GM10266 (cell line): ENCODE results near the gene RNF207.

Experiments
- DNase-seq: peaks from one replicate; pipeline ENCODE4 v3.0.0; 2012; ENCODE audit errors: extremely low spot score
- CTCF ChIP-seq: IDR thresholded peaks from 2 replicates; pipeline ENCODE4 v1.5.1; 2012; ENCODE audit warnings: mild to moderate bottlenecking, low read depth; ENCODE audit not compliant: control insufficient read depth, insufficient read depth; ENCODE audit errors: missing control alignments

The RNF207 gene

GRCh38 chr1:6221210-6221784 lies 15.4 kb downstream of the RNF207 start:
- TF ChIP-seq CTCF, result no peak
- DNase-seq, result no peak

- DNase-seq, result no peak
- TF ChIP-seq CTCF, result no peak
These were observed 16.7 kb downstream of the RNF207 start for GRCh38 chr1:6222636-6223035.

GRCh38 chr1:6223617-6224016 lies 17.7 kb downstream of the RNF207 start:
- TF ChIP-seq CTCF, result no peak

GRCh38 chr1:6224718-6225117 lies 18.8 kb downstream of the RNF207 start:
- DNase-seq, result no peak

More at GRCh38 chr1:6223617-6224016, 17.7 kb downstream of the RNF207 start:
- DNase-seq, result no peak

GRCh38 chr1:6225651-6226050 lies 19.7 kb downstream of the RNF207 start:
- TF ChIP-seq CTCF, result no peak
- no peak for DNase-seq

More at GRCh38 chr1:6224718-6225117, 18.8 kb downstream of the RNF207 start:
- no peak for TF ChIP-seq CTCF

- no peak for TF ChIP-seq CTCF
- no peak for DNase-seq
These were observed 27.5 kb downstream of the RNF207 start for GRCh38 chr1:6233376-6233775.

- no peak for DNase-seq
- no peak for TF ChIP-seq CTCF
These were observed 28.8 kb downstream of the RNF207 start for GRCh38 chr1:6234502-6235295.
